ENCODE data around the gene NCBP2L. TPM values are rescaled to one million over a fixed set of nuclear protein-coding genes. Genes with fewer than 3 reads are reported as not detected.

Gene NCBP2L
- polyA plus RNA-seq, 1 experiment = not detected

GRCh38 chrX:107829878-107830277 lies 52.3 kb downstream of the NCBP2L start:
- no peak for TF ChIP-seq CTCF (IDR thresholded peaks at IDR 0.05; ENCODE audit: insufficient read depth, low read depth, low read length)
- ChIA-PET CTCF (no interaction called here), POLR2A (no interaction called here)
- Histone ChIP-seq H3K36me3 (ENCODE audit: control insufficient read depth, insufficient read depth, low read length) (no peaks in the 10 kb centered on the region), H3K4me3 (ENCODE audit: low read depth, low read length) (no peak overlapping the region), H3K27me3 (ENCODE audit: control insufficient read depth, insufficient read depth, low read length) (no peaks in the 10 kb centered on the region)
- DNase-seq (ENCODE audit: low read depth) = no peak

GRCh38 chrX:107831071-107831730 lies 53.7 kb downstream of the NCBP2L start:
- no peaks in the 10 kb centered on the region for H3K27me3 ChIP-seq (ENCODE audit: control insufficient read depth, insufficient read depth, low read length)
- no peaks in the 10 kb centered on the region for H3K36me3 ChIP-seq (ENCODE audit: control insufficient read depth, insufficient read depth, low read length)
- CTCF ChIA-PET = interaction anchor here (1.1 kb wide), 1 partner anchor 54 kb away, joined by 3 read pairs; the partner anchor contains the start of gene NCBP2L
- no peak overlapping the region for H3K4me3 ChIP-seq (ENCODE audit: low read depth, low read length)
- DNase-seq (ENCODE audit: low read depth) = no peak
- no peak for TF ChIP-seq CTCF (IDR thresholded peaks at IDR 0.05; ENCODE audit: insufficient read depth, low read depth, low read length)
- POLR2A ChIA-PET = no interaction called here

GRCh38 chrX:107834275-107835201 lies 57.0 kb downstream of the NCBP2L start:
- POLR2A ChIA-PET = no interaction called here
- Histone ChIP-seq H3K36me3 (ENCODE audit: control insufficient read depth, insufficient read depth, low read length) (no peaks in the 10 kb centered on the region), H3K27me3 (ENCODE audit: control insufficient read depth, insufficient read depth, low read length) (no peaks in the 10 kb centered on the region), H3K4me3 (ENCODE audit: low read depth, low read length) (no peak overlapping the region)
- TF ChIP-seq CTCF (IDR thresholded peaks at IDR 0.05; ENCODE audit: insufficient read depth, low read depth, low read length) = no peak
- CTCF ChIA-PET = no interaction called here
- no peak for DNase-seq (ENCODE audit: low read depth)

- CTCF ChIA-PET = no interaction called here
- no peak for DNase-seq (ENCODE audit: low read depth)
- no peaks in the 10 kb centered on the region for H3K36me3 ChIP-seq (ENCODE audit: control insufficient read depth, insufficient read depth, low read length)
These were observed 59.4 kb downstream of the NCBP2L start for GRCh38 chrX:107836958-107837357.

More at GRCh38 chrX:107836958-107837357, 59.4 kb downstream of the NCBP2L start:
- Histone ChIP-seq H3K27me3 (ENCODE audit: control insufficient read depth, insufficient read depth, low read length) (no peaks in the 10 kb centered on the region), H3K4me3 (ENCODE audit: low read depth, low read length) (no peak overlapping the region)
- POLR2A ChIA-PET = no interaction called here
- no peak for TF ChIP-seq CTCF (IDR thresholded peaks at IDR 0.05; ENCODE audit: insufficient read depth, low read depth, low read length)

All from BJ (cell line).